A172 (cell line): ENCODE results near the gene MAD1L1. TPM values are rescaled to one million over a fixed set of nuclear protein-coding genes. Genes with fewer than 3 reads are reported as not detected.
"Not testable (repeated sequence)": the region's sequence is repeated elsewhere in the genome, so short reads cannot be mapped to it uniquely, and the experiment has no call there.

Source experiments
- DNase-seq: peaks from one replicate; pipeline ENCODE4 v3.0.0-alpha.2; 2015; ENCODE audit warnings: low spot score
- total RNA-seq: library from RNA; depleted of rRNA; stranded (reverse); fragments of >200 nt; shearing (Covaris generic); gene quantifications from 2 replicates; pipeline ENCODE4 v1.2.3, GENCODE V29; 2014

The MAD1L1 gene
- total RNA-seq, 1 experiment from 2014 or later, result 127 TPM

DNA sequence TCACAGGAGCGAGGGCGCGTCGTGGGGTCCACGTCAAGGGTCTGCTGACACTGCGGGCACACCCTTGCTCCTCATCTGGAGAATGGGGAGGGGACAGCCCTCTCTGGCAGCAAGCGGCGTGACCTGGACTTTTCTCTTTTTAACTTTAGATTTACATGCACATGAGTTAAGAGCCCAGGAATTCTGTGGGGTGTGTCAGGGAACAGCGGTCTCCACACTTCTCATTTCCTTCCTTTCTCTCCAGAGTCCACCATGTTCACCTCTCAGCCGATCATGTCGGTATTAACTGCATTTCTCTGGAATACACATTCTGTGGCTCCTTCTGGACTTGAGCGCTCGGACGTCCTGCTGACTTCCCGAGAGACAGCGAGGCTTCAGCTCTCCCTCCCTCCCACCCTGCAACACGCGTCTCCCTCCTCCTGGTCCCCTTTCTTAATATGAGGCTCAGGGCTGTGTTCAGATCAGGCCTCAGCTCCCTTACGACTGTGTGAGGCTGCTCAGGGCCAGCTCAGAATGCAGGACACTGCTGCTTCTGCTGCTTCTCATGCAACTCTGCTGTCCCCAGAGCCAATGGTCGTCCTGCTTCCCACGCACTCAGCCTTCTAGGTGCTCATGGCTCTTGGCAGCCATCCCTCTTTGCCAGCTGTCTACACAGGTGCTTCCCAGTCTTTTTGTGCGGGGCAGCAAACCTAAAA, 301.3 kb downstream of the MAD1L1 start:
- DNase-seq, result peak; percentile 94

GRCh38 chr7:1930381-1931065, 302.2 kb downstream of the MAD1L1 start:
- no peak for DNase-seq

DNA sequence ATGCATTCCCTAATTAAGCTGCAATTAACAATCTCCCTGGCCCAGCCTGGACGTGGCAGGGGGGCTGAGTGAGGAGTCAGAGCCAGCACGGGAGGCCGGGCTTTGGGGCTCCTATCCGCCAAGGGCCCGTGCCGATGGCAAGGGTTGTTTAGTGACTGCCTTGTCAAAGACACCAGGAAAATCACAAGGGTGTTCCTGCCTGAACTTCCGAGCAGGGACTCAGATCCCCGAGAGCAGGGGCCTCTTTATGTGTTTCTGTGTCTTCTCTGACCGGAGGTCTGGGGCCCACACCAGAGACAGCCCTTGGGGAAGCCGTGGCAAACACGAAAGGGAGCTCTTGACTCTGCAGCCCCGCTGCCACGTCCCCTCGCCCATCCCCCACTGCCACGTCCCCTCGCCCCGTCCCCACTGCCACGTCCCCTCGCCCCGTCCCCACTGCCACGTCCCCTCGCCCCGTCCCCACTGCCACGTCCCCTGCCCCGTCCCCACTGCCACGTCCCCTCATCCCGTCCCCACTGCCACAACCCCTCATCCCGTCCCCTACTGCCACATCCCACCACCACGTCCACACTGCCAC, 303.3 kb downstream of the MAD1L1 start:
- not testable (repeated sequence) for DNase-seq

DNA sequence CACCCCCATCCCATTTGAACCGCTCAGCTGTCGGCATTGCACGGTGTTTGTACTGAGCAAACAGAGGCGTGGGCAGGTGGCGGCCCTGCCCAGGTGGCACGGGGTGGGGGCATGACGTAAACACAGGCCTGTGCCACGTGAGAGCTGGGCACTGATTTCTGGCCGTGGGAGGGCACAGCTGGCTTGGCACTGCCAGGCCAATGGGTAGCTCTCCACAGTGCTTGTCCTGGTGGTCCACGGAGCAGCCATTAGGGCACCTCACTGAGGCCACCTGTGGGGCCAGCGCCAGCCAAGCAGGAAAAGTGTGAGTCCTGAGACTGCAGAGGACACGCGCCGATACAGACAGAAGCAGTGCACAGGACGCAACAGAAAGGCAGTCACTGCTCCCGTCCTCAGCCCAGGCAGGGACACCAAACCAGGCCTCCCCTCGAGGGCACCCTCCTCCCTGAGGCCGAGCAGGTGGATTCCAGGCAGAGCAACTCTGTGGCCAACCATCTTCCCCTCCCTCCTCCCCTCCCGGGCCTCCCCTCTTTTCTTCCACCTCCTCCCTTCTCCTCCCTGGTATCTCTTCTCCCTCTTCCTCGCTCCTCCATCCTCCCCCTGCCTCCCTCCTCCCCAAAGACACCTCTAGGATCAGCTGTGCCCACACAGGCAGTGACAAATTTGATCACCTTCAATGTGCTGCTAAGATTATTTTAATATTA, 303.9 kb downstream of the MAD1L1 start:
- no peak for DNase-seq

DNA sequence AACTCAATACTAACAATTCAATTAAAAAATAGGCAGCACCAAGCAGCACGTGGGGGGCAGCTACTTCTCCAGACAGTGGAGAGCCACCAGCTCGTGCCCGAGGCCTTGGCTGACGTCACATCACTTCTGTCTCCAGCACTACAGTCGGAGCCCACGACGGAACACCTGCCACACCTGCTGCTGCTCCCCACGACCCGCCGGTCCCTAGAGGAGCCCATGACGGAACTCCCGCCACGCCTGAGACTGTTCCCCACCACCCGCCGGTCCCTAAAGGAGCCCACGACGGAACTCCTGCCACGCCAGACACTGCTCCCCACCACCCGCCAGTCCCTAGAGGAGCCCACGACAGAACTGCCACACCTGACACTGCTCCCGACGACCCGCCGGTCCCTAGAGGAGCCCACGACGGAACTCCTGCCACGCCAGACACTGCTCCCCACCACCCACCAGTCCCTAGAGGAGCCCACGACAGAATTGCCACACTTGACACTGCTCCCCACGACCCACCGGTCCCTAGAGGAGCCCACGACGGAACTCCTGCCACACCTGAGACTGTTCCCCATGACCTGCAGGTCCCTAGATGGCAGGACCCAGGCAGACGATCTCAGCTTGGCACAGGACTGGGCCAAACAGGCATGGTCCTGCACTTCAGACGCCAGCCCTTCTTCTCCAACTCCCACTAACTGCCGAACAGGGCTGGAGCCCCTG, 304.7 kb downstream of the MAD1L1 start:
- no peak for DNase-seq

- DNase-seq, result no peak
Observed at GRCh38 chr7:1926908-1927306, 305.8 kb downstream of the MAD1L1 start.

DNA sequence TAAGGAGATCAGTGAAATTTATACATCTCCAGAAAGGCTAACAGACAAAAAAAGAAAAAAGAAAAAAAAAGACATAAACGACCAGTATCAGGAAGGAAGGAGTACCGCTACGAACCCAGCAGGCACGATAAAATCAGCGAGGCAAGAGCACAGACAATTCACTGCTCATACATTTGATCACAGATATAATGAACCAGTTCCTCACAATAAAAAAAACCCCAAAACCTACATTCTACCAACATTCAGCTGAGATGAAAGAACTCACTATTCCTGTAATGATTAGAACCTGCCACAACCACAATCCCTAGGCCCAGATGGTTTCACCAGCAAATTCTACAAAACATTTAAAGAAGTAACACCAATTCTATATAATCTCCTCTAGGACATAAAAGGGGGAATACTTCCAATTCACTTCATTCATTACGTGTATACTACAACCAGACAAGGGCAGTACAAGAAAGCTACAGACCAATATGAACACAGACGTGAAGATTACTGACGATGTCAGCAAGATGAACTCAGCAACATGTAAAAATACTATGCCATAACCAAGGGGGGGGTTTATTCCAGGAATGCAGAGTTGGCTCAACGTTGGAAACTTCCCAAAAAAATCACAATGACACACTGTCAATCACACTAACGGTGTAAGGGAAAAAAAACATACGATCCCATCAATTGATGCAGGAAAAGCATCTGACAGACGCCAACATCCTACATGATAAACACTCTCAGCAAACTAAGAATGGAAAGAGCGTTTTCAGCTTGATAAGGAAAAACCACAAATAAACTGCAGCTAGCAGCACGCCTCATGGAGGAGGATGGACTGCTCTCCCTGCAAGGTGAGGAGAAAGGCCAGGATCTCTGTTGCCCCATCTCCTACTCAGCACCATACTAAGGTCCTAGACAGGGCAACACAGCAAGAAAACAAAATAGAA, 306.5 kb downstream of the MAD1L1 start:
- DNase-seq, result no peak

DNA sequence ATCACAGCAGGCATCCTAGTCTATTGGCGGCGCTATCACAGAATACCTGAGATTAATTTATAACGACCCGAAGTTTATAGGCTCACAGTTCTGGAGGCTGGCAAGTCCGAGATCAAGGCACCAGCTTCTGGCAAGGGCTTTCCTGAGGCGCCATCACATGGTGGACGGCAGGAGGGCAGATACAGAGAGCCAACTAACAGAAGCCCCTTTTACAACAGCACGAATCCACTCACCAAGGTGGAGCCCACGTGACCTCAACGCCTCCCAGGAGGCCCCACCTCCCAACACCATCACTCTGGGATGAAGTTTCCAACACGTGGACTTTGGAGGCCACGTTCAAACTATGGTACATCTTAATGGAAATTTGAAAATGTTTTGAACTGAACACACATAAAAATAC, 307.4 kb downstream of the MAD1L1 start:
- DNase-seq, result no peak

GRCh38 chr7:1924258-1924817, 308.4 kb downstream of the MAD1L1 start:
- peak; percentile 28 for DNase-seq

DNA sequence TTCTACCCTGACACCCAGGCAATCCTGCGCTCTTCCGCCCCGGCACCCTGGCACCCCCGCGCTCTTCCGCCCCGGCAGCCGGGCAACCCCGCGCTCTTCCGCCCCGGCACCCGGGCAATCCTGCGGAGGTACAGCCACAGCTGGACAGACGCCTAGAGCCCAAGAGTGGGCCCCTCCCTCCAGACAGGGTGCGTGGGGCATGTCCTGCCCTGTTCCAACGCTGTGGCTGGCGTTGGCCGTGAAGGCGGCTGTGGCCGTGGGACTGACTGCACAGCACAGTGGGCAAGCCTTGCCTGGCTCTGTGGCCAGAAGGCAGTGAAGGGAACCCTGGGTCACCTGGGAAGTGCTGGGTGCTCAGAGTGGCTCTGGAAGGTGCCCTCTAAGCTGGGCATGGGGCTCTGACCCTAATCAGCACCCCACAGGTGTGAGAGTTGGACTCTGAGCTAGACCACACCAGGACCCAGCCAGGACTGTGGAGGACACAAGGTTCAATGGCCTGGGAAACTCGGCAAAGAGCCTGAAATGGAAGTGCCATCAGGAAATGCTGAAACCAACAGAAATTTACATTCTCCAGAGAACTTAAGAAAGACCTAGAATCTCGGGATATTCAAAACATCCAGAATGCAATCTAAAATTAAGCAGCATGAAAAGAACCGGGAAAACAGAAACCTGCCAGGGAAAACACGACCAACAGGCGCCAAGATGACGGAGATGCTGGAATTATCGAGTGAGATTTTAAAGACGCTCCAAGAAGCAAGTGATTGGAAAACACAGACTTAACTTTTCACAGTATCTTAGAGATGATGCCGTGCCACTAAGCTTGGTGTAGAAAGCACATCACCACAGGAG, 309.1 kb downstream of the MAD1L1 start:
- no peak for DNase-seq

GRCh38 chr7:1922870-1923236, 309.9 kb downstream of the MAD1L1 start:
- DNase-seq, result no peak

DNA sequence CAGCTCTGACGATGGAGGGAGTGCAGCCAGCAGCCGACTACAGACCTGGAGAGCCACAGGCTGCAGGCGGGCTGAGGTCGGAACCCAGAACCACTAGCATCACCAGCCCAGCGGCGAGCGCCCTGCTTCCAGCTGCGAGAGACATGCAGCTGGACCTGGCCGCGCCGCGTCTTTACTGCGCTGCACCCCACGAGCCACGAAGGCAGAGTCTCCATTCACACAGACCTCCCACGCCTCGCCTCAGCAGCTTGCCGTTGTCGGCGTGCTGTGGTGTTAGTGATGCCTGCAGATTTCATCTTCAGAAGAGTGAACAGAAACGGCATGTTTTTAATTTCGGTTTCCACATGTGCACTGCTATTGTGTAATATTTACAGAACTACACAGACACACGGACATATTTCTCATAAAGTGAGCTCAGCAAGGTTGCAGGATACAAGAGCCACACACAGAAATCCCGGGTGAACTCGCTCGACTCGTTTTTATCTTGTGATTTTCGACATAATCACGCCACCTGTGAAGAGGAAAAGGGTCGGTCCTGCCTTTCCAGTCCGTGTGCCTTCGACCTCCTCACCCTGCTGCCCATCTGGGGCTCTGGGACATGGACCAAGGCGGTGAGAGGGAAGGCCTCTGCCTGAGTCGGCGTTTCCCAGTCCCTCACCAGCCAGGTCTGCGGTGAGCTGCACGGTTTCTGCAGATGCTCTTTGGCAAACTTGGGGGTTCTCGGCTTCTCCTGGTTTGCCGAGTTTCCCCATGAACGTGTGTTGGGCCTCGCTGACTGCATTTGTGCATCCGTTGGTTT, 310.5 kb downstream of the MAD1L1 start:
- DNase-seq, result no peak

GRCh38 chr7:1920881-1921280, 311.9 kb downstream of the MAD1L1 start:
- no peak for DNase-seq

DNA sequence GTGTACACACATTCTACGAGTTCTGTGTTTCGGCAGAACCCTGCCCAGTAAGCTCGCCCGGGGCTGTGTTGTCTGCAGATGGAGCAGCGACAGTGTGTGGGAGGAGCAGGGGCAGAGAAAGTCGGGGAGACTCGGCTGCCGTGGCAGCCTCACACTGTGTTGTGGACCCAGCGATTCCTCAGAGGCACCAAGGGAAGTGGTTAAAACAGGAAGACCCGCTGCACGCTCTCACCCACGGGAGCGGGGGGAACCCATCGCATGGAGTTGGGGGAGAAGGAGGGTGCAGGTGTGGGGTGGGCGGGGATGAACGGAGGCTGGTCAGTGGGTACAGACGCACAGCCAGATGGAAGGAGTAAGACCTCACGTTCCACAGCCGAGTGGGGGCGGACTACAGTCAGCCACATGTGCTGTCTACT, 312.5 kb downstream of the MAD1L1 start:
- no peak for DNase-seq

GRCh38 chr7:1919539-1920265, 313.0 kb downstream of the MAD1L1 start:
- DNase-seq, result no peak

GRCh38 chr7:1918881-1919525, 313.7 kb downstream of the MAD1L1 start:
- no peak for DNase-seq

DNA sequence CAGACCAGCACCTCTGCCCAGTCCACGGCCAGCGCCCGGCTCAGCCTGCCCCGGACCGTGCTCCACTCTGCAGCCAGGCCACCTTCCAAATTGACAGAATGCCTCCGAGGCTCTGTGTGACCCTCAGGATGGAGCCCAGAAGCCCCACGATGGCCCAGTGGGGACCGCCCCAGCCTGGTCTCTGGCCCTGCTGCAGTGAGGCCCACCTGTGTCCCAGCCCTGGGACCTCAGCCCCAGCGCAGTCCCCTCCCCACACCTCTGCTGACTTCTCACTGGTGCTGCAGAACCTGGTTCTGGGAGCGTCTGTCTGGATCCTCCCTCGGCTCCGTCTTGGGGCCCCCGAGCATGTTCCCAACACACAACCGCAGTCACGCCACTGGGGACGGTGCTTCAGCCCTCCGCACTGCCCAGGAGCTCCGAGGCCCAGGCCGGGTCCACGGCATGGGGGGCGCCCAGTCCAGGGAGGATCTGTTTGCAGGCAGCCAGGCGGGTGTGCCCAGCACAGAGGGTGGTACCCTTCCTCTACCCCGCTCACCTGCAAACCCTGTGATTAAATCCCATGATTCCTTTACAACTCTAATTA, 314.6 kb downstream of the MAD1L1 start:
- no peak for DNase-seq
